Karpas-422 (cell line): ENCODE measurements around the gene CENPC. TPM values are rescaled to one million over a fixed set of nuclear protein-coding genes. Genes with fewer than 3 reads are reported as not detected.
"Not testable (repeated sequence)": the region's sequence is repeated elsewhere in the genome, so short reads cannot be mapped to it uniquely, and the experiment has no call there.

Source experiments
- DNase-seq: peaks from one replicate; pipeline ENCODE4 v3.0.0-alpha.2; 2015
- H2AFZ ChIP-seq: fragments of 200-600 bp; sonication (generic); 2 replicates; pipeline ENCODE4 v1.6.1; 2014; ENCODE audit warnings: antibody characterized with exemption, low read length, mixed read lengths
- H3K27ac ChIP-seq: fragments of 200-600 bp; sonication (generic); 2 replicates; pipeline ENCODE4 v1.5.1; 2014; ENCODE audit warnings: mild to moderate bottlenecking, low read length, moderate library complexity
- H3K27me3 ChIP-seq: fragments of 200-600 bp; sonication (generic); 2 replicates; pipeline ENCODE4 v1.6.1; 2014; ENCODE audit warnings: low read length, mixed read lengths
- H3K36me3 ChIP-seq: fragments of 200-600 bp; sonication (generic); 2 replicates; pipeline ENCODE4 v1.6.1; 2014; ENCODE audit warnings: low read length, mixed read lengths; ENCODE audit not compliant: insufficient read depth
- H3K4me1 ChIP-seq: fragments of 200-600 bp; sonication (generic); 2 replicates; pipeline ENCODE4 v1.6.1; 2014; ENCODE audit warnings: mild to moderate bottlenecking, low read length, mixed read lengths
- H3K4me2 ChIP-seq: fragments of 200-600 bp; sonication (generic); 2 replicates; pipeline ENCODE4 v1.6.1; 2014; ENCODE audit warnings: low read length, low read depth, mild to moderate bottlenecking; ENCODE audit not compliant: poor library complexity, severe bottlenecking
- H3K4me3 ChIP-seq: fragments of 200-600 bp; sonication (generic); 2 replicates; pipeline ENCODE4 v1.5.1; 2014; ENCODE audit warnings: mild to moderate bottlenecking, antibody characterized with exemption, low read length, mixed read lengths
- H3K79me2 ChIP-seq: fragments of 200-600 bp; sonication (generic); 2 replicates; pipeline ENCODE4 v1.6.1; 2014; ENCODE audit warnings: mild to moderate bottlenecking, low read length, mixed read lengths
- H3K9ac ChIP-seq: fragments of 200-600 bp; sonication (generic); 2 replicates; pipeline ENCODE4 v1.6.0; 2014; ENCODE audit warnings: low read length
- H3K9me2 ChIP-seq: fragments of 200-600 bp; sonication (generic), shearing (Covaris generic); replicated peaks from 2 replicates; pipeline ENCODE4 v1.6.0; 2014; ENCODE audit warnings: mild to moderate bottlenecking, low read length, moderate library complexity; ENCODE audit not compliant: insufficient read depth
- H3K9me3 ChIP-seq: fragments of 300-700, 200-600 bp; sonication (generic); 2 replicates; pipeline ENCODE4 v1.6.1; 2014; ENCODE audit warnings: low read length, mixed read lengths
- H4K20me1 ChIP-seq: fragments of 200-600 bp; sonication (generic); 2 replicates; pipeline ENCODE4 v1.6.1; 2014; ENCODE audit warnings: mild to moderate bottlenecking, antibody characterized with exemption, low read length, low read depth; ENCODE audit not compliant: insufficient read depth
- total RNA-seq: library from RNA; depleted of rRNA; stranded (reverse); fragments of >200 nt; shearing (Covaris generic); gene quantifications from 2 replicates; pipeline ENCODE4 v1.2.3, GENCODE V29; 2014; ENCODE audit warnings: low replicate concordance

CENPC gene
- total RNA-seq, 1 experiment from 2014 or later: 44.5 TPM

DNA sequence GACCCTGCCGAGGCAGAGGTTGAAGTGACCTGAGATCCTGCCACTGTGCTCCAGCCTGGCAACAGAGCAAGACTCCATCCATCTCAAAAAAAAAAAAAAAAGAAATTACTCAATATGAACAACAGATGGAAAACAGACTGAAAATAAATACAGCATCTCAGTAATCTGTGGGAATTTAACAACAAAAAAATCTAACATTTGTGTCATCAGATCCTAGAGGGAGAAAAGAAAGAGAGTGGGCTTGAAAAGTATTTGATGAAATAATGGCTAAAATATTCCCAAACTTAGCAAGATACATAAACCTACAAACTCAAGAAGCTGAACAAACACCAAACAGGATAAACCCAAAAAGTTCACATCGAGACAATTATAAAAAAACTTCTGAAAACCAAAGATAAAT is 84.7 kb downstream of the CENPC start:
- H3K9ac ChIP-seq: no peak overlapping the region
- no peak for DNase-seq
- peaks cover 36% of the 10 kb centered on the region for H3K79me2 ChIP-seq
- no peak overlapping the region for H3K4me3 ChIP-seq
- H3K9me2 ChIP-seq: no peaks in the 10 kb centered on the region
- H2AFZ ChIP-seq: no peak overlapping the region
- no peaks in the 10 kb centered on the region for H3K9me3 ChIP-seq
- H3K36me3 ChIP-seq: peaks cover 23% of the 10 kb centered on the region
- no peak overlapping the region for H3K27ac ChIP-seq
- H3K27me3 ChIP-seq: no peaks in the 10 kb centered on the region
- H4K20me1 ChIP-seq: no peaks in the 10 kb centered on the region
- no peak overlapping the region for H3K4me2 ChIP-seq
- 0 out of 2 replicates have a peak, but pooled peaks cover 3% of the 10 kb centered on the region for H3K4me1 ChIP-seq

DNA sequence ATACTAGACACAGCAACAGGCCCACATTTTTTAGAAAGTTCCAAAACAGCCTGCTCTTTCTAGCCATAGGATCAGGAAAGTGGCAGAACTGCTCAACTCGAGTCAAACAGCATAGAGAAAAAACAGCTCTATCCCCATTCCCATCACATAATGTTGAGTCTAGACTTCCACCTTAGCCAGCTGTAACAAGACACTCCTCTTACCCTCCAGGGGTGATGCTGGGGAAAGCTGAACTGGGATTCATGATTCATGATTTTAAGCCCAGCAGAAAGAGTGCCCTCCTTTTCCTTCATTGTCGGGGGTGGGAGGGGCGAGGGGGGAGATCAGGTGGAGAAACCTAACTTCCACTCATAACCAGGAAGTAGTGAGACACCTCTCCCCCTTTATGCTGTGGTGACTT is 86.1 kb downstream of the CENPC start:
- Histone ChIP-seq H3K27ac (no peak overlapping the region), H3K36me3 (peaks cover 29% of the 10 kb centered on the region), H3K9me2 (no peaks in the 10 kb centered on the region), H3K4me1 (0 out of 2 replicates have a peak, but pooled peaks cover 3% of the 10 kb centered on the region), H3K79me2 (peaks cover 36% of the 10 kb centered on the region), H4K20me1 (no peaks in the 10 kb centered on the region), H3K9me3 (no peaks in the 10 kb centered on the region), H3K9ac (no peak overlapping the region), H3K27me3 (no peaks in the 10 kb centered on the region), H3K4me2 (no peak overlapping the region), H2AFZ (no peak overlapping the region), H3K4me3 (no peak overlapping the region)
- no peak for DNase-seq

DNA sequence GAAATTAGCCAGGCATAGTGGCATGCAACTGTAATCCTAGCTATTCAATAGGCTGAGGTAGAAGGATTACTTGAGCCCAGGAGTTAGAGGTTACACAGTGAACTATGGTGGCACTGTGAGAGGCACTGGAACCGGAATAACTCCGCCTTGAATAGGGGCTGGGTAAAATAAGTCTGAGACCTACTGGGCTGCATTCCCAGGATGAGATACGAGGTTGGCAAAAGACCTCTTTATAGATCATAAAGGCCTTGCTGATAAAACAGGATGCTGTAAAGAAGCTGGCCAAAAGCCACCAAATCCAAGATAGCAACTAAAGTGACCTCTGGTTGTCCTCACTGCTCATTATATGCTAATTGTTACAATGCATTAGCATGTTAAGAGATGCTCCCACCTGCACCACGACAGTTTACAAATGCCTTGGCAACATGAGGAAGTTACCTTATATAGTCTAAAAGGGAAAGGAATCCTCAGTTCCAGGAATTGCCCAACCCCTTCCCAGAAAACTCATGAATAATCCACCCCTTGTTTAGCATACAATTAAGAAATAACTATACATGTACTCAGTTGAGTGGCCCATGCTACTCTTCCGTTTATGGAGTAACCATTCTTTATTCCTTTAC is 88.6 kb downstream of the CENPC start:
- H3K4me2 ChIP-seq: no peak overlapping the region
- H3K27me3 ChIP-seq: no peaks in the 10 kb centered on the region
- H3K4me3 ChIP-seq: no peak overlapping the region
- 0 out of 2 replicates have a peak, but pooled peaks cover 3% of the 10 kb centered on the region for H3K4me1 ChIP-seq
- no peak overlapping the region for H3K27ac ChIP-seq
- H3K36me3 ChIP-seq: peaks cover 42% of the 10 kb centered on the region
- peaks cover 20% of the 10 kb centered on the region for H3K79me2 ChIP-seq
- H3K9ac ChIP-seq: no peak overlapping the region
- no peaks in the 10 kb centered on the region for H3K9me3 ChIP-seq
- no peaks in the 10 kb centered on the region for H3K9me2 ChIP-seq
- H2AFZ ChIP-seq: no peak overlapping the region
- no peak for DNase-seq
- H4K20me1 ChIP-seq: no peaks in the 10 kb centered on the region

DNA sequence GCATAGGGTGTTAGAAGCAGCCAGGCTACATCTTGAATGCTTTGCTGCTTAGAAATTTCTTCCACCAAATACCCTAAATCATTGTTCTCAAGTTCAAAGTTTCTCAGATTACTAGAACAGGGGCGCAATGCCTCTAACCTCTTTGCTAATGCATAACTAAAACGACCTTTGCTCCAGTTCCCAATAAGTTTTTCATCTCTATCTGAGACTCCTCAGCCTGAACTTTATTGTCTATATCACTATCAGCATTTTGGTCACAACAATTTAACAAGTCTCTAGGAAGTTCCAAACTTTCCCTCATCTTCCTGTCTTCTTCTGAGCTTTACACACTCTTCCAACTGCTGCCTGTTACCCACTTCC is 92.5 kb downstream of the CENPC start:
- not testable (repeated sequence) for H3K9ac ChIP-seq, DNase-seq, H3K27ac ChIP-seq, H3K4me1 ChIP-seq, H3K9me2 ChIP-seq, H3K4me3 ChIP-seq, H3K4me2 ChIP-seq, H3K27me3 ChIP-seq, H2AFZ ChIP-seq, H3K9me3 ChIP-seq, H4K20me1 ChIP-seq
- Histone ChIP-seq H3K36me3 (peaks cover 53% of the 10 kb centered on the region), H3K79me2 (peaks cover 17% of the 10 kb centered on the region; the same call in 1 of the 2 replicates)

DNA sequence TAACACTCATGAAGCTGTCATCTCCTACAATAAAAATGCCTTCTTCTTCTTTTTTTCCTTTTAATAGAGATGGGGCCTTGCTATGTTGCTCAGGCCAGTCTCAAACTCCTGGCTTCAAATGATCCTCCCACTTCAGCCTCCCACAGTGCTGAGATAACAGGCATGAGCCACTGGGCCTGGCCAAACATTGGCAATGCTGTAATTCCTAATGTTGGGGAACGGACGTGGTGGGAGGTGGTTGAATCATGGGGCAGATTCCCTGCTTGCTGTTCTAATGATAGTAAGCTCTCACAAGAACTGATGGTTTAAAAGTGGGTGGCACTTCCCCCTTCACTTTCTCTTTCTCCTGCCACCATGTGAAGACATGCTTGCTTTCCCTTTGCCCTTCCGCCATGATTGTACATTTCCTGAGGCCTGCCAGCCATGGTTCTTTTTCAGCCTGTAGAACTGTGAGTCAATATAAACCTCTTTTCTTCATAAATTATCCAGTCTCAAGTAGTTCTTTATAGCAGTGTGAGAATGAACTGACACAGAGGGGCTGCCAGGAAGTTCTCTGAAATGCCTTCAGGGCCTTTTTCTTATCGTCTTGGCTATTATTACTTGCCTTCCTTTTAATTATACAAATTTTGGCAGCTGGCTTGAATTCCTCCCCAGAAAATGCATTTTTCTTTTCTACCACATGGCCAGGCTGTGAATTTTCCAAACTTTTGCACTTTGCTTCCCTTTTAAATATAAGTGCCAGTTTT is 93.0 kb downstream of the CENPC start:
- Histone ChIP-seq H3K9ac (no peak overlapping the region), H3K4me1 (no peaks in the 10 kb centered on the region), H3K27me3 (no peaks in the 10 kb centered on the region), H3K36me3 (peaks cover 47% of the 10 kb centered on the region), H4K20me1 (no peaks in the 10 kb centered on the region), H2AFZ (no peak overlapping the region), H3K4me2 (no peak overlapping the region), H3K27ac (no peak overlapping the region), H3K9me3 (no peaks in the 10 kb centered on the region), H3K9me2 (no peaks in the 10 kb centered on the region), H3K79me2 (peaks cover 12% of the 10 kb centered on the region; the same call in 1 of the 2 replicates), H3K4me3 (no peak overlapping the region)
- DNase-seq: no peak

DNA sequence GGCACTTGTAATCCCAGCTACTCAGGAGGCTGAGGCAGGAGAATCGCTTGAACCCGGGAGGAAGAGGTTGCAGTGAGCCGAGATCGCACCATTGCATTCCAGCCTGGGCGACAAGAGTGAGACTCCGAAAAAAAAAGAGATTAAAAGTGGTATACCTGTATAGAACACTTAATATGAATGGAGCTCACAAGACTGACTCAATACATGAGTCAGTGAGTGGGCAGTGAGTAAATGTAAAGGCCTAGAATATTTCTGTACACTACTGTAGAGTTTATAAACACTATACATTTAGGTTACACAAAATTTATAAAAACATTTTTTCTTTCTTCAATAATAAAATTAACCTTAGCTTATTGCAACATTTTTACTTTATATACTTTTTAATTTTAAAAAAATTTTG is 93.8 kb downstream of the CENPC start:
- no peak overlapping the region for H2AFZ ChIP-seq

DNA sequence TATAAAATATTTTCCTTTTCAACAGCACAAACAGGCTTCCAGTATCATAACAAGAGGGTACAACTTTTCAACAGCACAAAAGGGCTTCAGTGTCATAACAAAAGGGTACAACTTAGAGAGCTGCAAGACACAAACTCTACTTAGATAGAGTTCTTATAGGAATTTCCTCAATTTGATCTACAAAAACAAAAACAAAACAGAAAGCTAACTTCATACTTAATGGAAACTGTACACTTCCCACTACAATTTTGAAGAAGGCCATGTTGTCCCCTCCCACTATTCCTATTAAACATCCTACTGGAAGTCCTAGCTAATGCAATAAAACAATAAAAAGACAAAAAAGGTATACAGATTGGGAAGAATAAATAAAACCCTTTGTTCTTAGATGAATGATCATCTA is 96.7 kb downstream of the CENPC start:
- Histone ChIP-seq H3K9me2 (no peaks in the 10 kb centered on the region), H3K27ac (no peak overlapping the region), H3K27me3 (no peaks in the 10 kb centered on the region), H2AFZ (no peak overlapping the region), H3K4me2 (no peak overlapping the region), H3K4me3 (no peak overlapping the region), H4K20me1 (no peaks in the 10 kb centered on the region), H3K36me3 (peaks cover 34% of the 10 kb centered on the region), H3K79me2 (peaks cover 8% of the 10 kb centered on the region; the same call in 1 of the 2 replicates), H3K9me3 (no peaks in the 10 kb centered on the region), H3K4me1 (no peaks in the 10 kb centered on the region), H3K9ac (no peak overlapping the region)
- DNase-seq: no peak

More for the DNA sequence above, 93.8 kb downstream of the CENPC start:
- Histone ChIP-seq H3K79me2 (peaks cover 8% of the 10 kb centered on the region; the same call in 1 of the 2 replicates), H3K4me1 (no peaks in the 10 kb centered on the region), H3K27me3 (no peaks in the 10 kb centered on the region), H3K27ac (no peak overlapping the region), H3K4me3 (no peak overlapping the region), H3K9ac (no peak overlapping the region), H3K36me3 (peaks cover 45% of the 10 kb centered on the region), H3K4me2 (no peak overlapping the region), H3K9me3 (no peaks in the 10 kb centered on the region), H3K9me2 (no peaks in the 10 kb centered on the region), H4K20me1 (no peaks in the 10 kb centered on the region)
- no peak for DNase-seq

DNA sequence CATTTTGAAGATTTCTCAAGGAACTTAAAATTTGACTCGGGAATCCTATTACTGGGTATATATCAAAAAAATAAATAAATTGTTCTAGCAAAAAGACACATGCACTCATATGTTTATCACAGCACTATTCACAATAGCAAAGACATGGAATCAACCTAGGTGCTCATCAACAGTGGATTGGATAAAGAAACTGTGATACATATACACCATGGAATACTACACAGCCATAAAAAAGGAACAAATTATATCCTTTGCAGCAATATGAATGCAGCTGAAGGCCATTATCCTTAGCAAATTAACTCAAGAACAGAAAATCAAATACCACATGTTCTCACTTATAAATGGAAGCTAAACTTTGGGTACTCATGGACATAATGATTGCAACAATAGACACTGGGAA is 97.4 kb downstream of the CENPC start:
- Histone ChIP-seq H4K20me1 (no peaks in the 10 kb centered on the region), H3K36me3 (peaks cover 27% of the 10 kb centered on the region), H3K79me2 (peaks cover 8% of the 10 kb centered on the region; the same call in 1 of the 2 replicates), H3K4me1 (no peaks in the 10 kb centered on the region), H3K4me2 (no peak overlapping the region), H3K27me3 (no peaks in the 10 kb centered on the region), H2AFZ (no peak overlapping the region), H3K4me3 (no peak overlapping the region), H3K9me2 (no peaks in the 10 kb centered on the region), H3K9ac (no peak overlapping the region), H3K9me3 (no peaks in the 10 kb centered on the region), H3K27ac (no peak overlapping the region)
- DNase-seq: no peak
